H9 (cell line): Measurements from ENCODE around the gene LZTR1. TPM values are rescaled to one million over a fixed set of nuclear protein-coding genes. Genes with fewer than 3 reads are reported as not detected.
A peak's percentile ranks its signal among the peaks of the same experiment; 100 is the strongest.

Experiments
- DNase-seq: peaks from one replicate; pipeline ENCODE4 v3.0.0-alpha.2; 2017
- H2AFZ ChIP-seq: one replicate; pipeline ENCODE4 v1.6.1; 2013; ENCODE audit warnings: mild to moderate bottlenecking, low read length, control low read depth, moderate library complexity
- H2AK5ac ChIP-seq: 2 replicates; pipeline ENCODE4 v1.6.1; 2013; ENCODE audit warnings: low read length, control low read depth, mixed read lengths; ENCODE audit not compliant: insufficient read length
- H2BK120ac ChIP-seq: one replicate; pipeline ENCODE4 v1.6.1; 2013; ENCODE audit warnings: low read depth, mild to moderate bottlenecking, low read length, control low read depth, inconsistent platforms; ENCODE audit not compliant: poor library complexity, severe bottlenecking
- H2BK12ac ChIP-seq: 2 replicates; pipeline ENCODE4 v1.6.1; 2013; ENCODE audit warnings: low read length, control low read depth, mixed read lengths, low read depth; ENCODE audit not compliant: insufficient read length
- H2BK15ac ChIP-seq: 2 replicates; pipeline ENCODE4 v1.6.1; 2013; ENCODE audit warnings: low read depth, low read length, control low read depth
- H2BK20ac ChIP-seq: one replicate; pipeline ENCODE4 v1.6.1; 2013; ENCODE audit warnings: low read depth, mild to moderate bottlenecking, low read length, control low read depth, inconsistent platforms; ENCODE audit not compliant: poor library complexity, severe bottlenecking
- H2BK5ac ChIP-seq: 2 replicates; pipeline ENCODE4 v1.6.1; 2013; ENCODE audit warnings: low read length, control low read depth, mixed read lengths; ENCODE audit not compliant: insufficient read length
- H3K14ac ChIP-seq: 2 replicates; pipeline ENCODE4 v1.6.1; 2013; ENCODE audit warnings: low read length, control low read depth; ENCODE audit not compliant: insufficient read depth
- H3K18ac ChIP-seq: 2 replicates; pipeline ENCODE4 v1.6.1; 2013; ENCODE audit warnings: low read depth, mild to moderate bottlenecking, mixed read lengths, low read length, control low read depth; ENCODE audit not compliant: insufficient read length
- H3K23ac ChIP-seq: 2 replicates; pipeline ENCODE4 v1.6.1; 2013; ENCODE audit warnings: low read length, control low read depth, mixed read lengths, low read depth; ENCODE audit not compliant: insufficient read length
- H3K23me2 ChIP-seq: 2 replicates; pipeline ENCODE4 v1.6.1; 2013; ENCODE audit warnings: low read depth, mild to moderate bottlenecking, mixed read lengths, low read length, control low read depth; ENCODE audit not compliant: insufficient read length, poor library complexity, severe bottlenecking
- H3K27ac ChIP-seq: 2 replicates; pipeline ENCODE4 v1.5.1; 2013; ENCODE audit warnings: low read length, control low read depth, mixed read lengths, low read depth; ENCODE audit not compliant: insufficient read length
- H3K27me3 ChIP-seq: 2 replicates; pipeline ENCODE4 v1.6.1; 2013; ENCODE audit warnings: low read length, control low read depth, inconsistent platforms; ENCODE audit not compliant: insufficient read depth
- H3K4ac ChIP-seq: 2 replicates; pipeline ENCODE4 v1.6.1; 2013; ENCODE audit warnings: low read depth, mild to moderate bottlenecking, control low read depth, inconsistent platforms, low read length, moderate library complexity
- H3K4me1 ChIP-seq: 2 replicates; pipeline ENCODE4 v1.6.1; 2013; ENCODE audit warnings: low read length, control low read depth, inconsistent platforms; ENCODE audit not compliant: insufficient read depth
- H3K4me2 ChIP-seq: 2 replicates; pipeline ENCODE4 v1.6.1; 2013; ENCODE audit warnings: low read length, control low read depth, mixed read lengths; ENCODE audit not compliant: insufficient read length, insufficient read depth
- H3K56ac ChIP-seq: 2 replicates; pipeline ENCODE4 v1.6.1; 2013; ENCODE audit warnings: low read depth, mild to moderate bottlenecking, mixed read lengths, low read length, control low read depth; ENCODE audit not compliant: insufficient read length
- H3K79me1 ChIP-seq: 2 replicates; pipeline ENCODE4 v1.6.1; 2013; ENCODE audit warnings: low read depth, mild to moderate bottlenecking, moderate library complexity, low read length, control low read depth, inconsistent platforms; ENCODE audit not compliant: insufficient read depth, poor library complexity, severe bottlenecking
- H3K79me2 ChIP-seq: 2 replicates; pipeline ENCODE4 v1.6.1; 2013; ENCODE audit warnings: low read length, control low read depth, inconsistent platforms; ENCODE audit not compliant: insufficient read depth
- H3K9ac ChIP-seq: 2 replicates; pipeline ENCODE4 v1.6.1; 2013; ENCODE audit warnings: low read length, control low read depth, mixed read lengths; ENCODE audit not compliant: insufficient read length; ENCODE audit errors: extremely low read depth
- H3K9me3 ChIP-seq: one replicate; pipeline ENCODE4 v1.6.1; 2013; ENCODE audit warnings: low read depth, low read length, inconsistent platforms; ENCODE audit not compliant: control insufficient read depth
- H3T11ph ChIP-seq: one replicate; pipeline ENCODE4 v1.6.1; 2013; ENCODE audit warnings: mild to moderate bottlenecking, low read length, control low read depth, inconsistent platforms
- H4K20me1 ChIP-seq: one replicate; pipeline ENCODE4 v1.6.1; 2013; ENCODE audit not compliant: control insufficient read depth, insufficient read length, insufficient read depth
- H4K5ac ChIP-seq: 2 replicates; pipeline ENCODE4 v1.6.1; 2013; ENCODE audit warnings: low read depth, mild to moderate bottlenecking, mixed read lengths, low read length, control low read depth; ENCODE audit not compliant: insufficient read length
- H4K8ac ChIP-seq: replicated peaks from 2 replicates; pipeline ENCODE4 v1.6.1; 2013; ENCODE audit warnings: low read length, control low read depth, mixed read lengths, low read depth; ENCODE audit not compliant: insufficient read length
- H4K91ac ChIP-seq: 2 replicates; pipeline ENCODE4 v1.6.1; 2013; ENCODE audit warnings: low read depth, mild to moderate bottlenecking, moderate library complexity, mixed read lengths, low read length, control low read depth; ENCODE audit not compliant: insufficient read length
- H3K27ac Mint-ChIP-seq, 3 experiments: 2 replicates in 2 of 3; 3 replicates in 1 of 3; pipeline ENCODE4 v1.8.0; 2020 to 2021; ENCODE audit warnings: mixed read lengths in 3 of 3, mild to moderate bottlenecking in 1 of 3, moderate library complexity in 1 of 3
- H3K27me3 Mint-ChIP-seq: 2 replicates; pipeline ENCODE4 v1.8.0; 2021; ENCODE audit warnings: low read depth, mild to moderate bottlenecking, moderate library complexity, mixed read lengths
- H3K36me3 Mint-ChIP-seq, 3 experiments: 2 replicates in 2 of 3; 3 replicates in 1 of 3; pipeline ENCODE4 v1.8.0; 2020 to 2021; ENCODE audit warnings: low read depth in 3 of 3, mixed read lengths in 3 of 3; ENCODE audit not compliant: insufficient read depth in 1 of 3
- H3K4me1 Mint-ChIP-seq, 2 experiments: 2 replicates each; pipeline ENCODE4 v1.8.0; 2020; ENCODE audit warnings: mixed read lengths in 2 of 2
- H3K4me3 Mint-ChIP-seq, 2 experiments: 2 replicates in 1 of 2; 3 replicates in 1 of 2; pipeline ENCODE4 v1.8.0; 2020 to 2021; ENCODE audit warnings: mild to moderate bottlenecking in 2 of 2, mixed read lengths in 2 of 2, moderate library complexity in 1 of 2
- H3K9me3 Mint-ChIP-seq, 2 experiments: 2 replicates in 1 of 2; 3 replicates in 1 of 2; pipeline ENCODE4 v1.8.0; 2020; ENCODE audit warnings: mild to moderate bottlenecking in 2 of 2, mixed read lengths in 2 of 2, moderate library complexity in 1 of 2
- WGBS: extraction: QIAGEN DNeasy Blood & Tissue Kit; methylation state at CpG from one replicate; pipeline ENCODE4 v1.1.7; 2013; ENCODE audit warnings: missing lambda C conversion rate, low lambda C conversion rate, mixed read lengths; ENCODE audit not compliant: insufficient read length; ENCODE audit errors: extremely low coverage; 5-methylcytosine and 5-hydroxymethylcytosine counted together
- total RNA-seq: library from RNA; stranded (reverse); gene quantifications from 2 replicates; pipeline ENCODE4 v1.2.1, GENCODE V29; 2021
- TF ChIP-seq, protein P1 (sequence below): fragments of 200-600 bp; sonication (generic); conservative IDR thresholded peaks from 3 replicates; pipeline ENCODE4 v1.8.0; 2021; ENCODE audit warnings: antibody characterized with exemption, mild to moderate bottlenecking

Gene LZTR1
- total RNA-seq, 1 experiment from 2014 or later: 47.0 TPM

DNA sequence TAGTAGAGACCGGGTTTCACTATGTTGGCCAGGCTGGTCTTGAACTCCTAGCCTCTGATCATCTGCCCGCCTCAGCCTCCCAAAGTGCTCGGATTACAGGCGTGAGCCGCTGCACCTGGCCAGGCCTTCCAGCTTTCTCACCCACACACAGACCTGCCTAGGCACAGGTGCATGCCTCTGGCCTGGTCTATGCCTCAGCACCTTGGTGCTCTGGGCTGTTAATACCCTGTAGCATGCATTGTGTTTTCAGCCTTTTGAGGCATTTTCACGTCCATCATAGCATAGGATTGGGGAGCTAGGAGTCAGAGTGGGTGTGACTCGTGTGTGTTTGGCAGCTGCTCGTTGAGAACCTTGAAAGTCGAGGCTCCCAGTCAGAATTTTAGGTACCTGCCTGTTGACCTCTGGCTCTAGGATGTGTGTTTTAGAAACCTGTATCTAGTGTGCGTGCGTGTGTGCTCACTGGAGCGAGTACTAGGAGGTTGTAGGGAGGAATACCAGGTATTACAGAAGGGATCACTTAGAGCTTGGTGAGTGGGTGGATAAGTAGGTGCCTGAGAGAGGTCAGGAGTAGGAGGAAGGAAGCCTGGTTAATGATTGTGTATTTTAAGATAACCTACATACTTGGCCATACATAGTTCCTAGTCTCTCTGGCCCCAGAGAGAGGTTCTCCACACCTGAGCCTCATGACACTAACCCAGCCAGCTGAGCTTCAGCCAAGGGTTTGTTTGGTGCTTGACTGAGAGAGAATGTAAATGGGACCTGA, 44.9 kb upstream of the LZTR1 start:
- Histone ChIP-seq H3K4me2 (no peak overlapping the region), H3K79me2 (peaks cover 74% of the 10 kb centered on the region), H2BK12ac (no peak overlapping the region), H2BK15ac (no peak overlapping the region), H2AK5ac (no peak overlapping the region), H3K23me2 (no peaks in the 10 kb centered on the region), H3K23ac (no peak overlapping the region), H3K4me1 (no peaks in the 10 kb centered on the region), H3K14ac (no peak overlapping the region), H3K56ac (no peak overlapping the region), H4K91ac (no peak overlapping the region), H3K9ac (no peak overlapping the region), H4K5ac (no peak overlapping the region), H2BK120ac (no peak overlapping the region), H3K79me1 (peaks cover 6% of the 10 kb centered on the region), H3K27me3 (no peaks in the 10 kb centered on the region), H3K27ac (no peak overlapping the region), H2BK5ac (no peak overlapping the region), H3K9me3 (no peaks in the 10 kb centered on the region), H3K18ac (no peak overlapping the region), H4K20me1 (no peaks in the 10 kb centered on the region), H4K8ac (no peak overlapping the region), H2AFZ (no peak overlapping the region), H3K4ac (no peak overlapping the region), H2BK20ac (no peak overlapping the region), H3T11ph (no peak overlapping the region)
- no CpG with 5 or more reads among the region's 12 CpGs for WGBS
- H3K36me3 Mint-ChIP-seq: peaks cover 36 to 70% (median 64%) of the 10 kb centered on the region in 3 experiments
- DNase-seq: no peak
- peaks cover 20 to 26% of the 10 kb centered on the region in 2 experiments for H3K4me1 Mint-ChIP-seq
- H3K27me3 Mint-ChIP-seq: no peaks in the 10 kb centered on the region; the same call in 1 of the 2 replicates
- TF ChIP-seq, protein P1, sequence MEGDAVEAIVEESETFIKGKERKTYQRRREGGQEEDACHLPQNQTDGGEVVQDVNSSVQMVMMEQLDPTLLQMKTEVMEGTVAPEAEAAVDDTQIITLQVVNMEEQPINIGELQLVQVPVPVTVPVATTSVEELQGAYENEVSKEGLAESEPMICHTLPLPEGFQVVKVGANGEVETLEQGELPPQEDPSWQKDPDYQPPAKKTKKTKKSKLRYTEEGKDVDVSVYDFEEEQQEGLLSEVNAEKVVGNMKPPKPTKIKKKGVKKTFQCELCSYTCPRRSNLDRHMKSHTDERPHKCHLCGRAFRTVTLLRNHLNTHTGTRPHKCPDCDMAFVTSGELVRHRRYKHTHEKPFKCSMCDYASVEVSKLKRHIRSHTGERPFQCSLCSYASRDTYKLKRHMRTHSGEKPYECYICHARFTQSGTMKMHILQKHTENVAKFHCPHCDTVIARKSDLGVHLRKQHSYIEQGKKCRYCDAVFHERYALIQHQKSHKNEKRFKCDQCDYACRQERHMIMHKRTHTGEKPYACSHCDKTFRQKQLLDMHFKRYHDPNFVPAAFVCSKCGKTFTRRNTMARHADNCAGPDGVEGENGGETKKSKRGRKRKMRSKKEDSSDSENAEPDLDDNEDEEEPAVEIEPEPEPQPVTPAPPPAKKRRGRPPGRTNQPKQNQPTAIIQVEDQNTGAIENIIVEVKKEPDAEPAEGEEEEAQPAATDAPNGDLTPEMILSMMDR: no peak
- peak overlapping the region in 1 of 2 experiments; percentile 47; a peak in 1 of 5 replicates for H3K4me3 Mint-ChIP-seq
- peak overlapping the region in 2 of 3 experiments; percentile 31 to 73; a peak in 3 of 7 replicates for H3K27ac Mint-ChIP-seq
- H3K9me3 Mint-ChIP-seq: no peaks in the 10 kb centered on the region
